Adrenal gland (tissue), 12 donors: ENCODE measurements around the gene ABHD10. TPM values are rescaled to one million over a fixed set of nuclear protein-coding genes. Genes with fewer than 3 reads are reported as not detected.

Experiments used
- DNase-seq, 7 donors: peaks; one replicate each; pipeline ENCODE4 v3.0.0-alpha.2; 2019 to 2020
- H3K27ac ChIP-seq, 5 donors: fragments of 200-600 bp; sonication (generic) in 4 of 5; 1 replicate in 3 of 5; 2 replicates in 2 of 5; pipeline versions ENCODE4 v1.5.1 to v1.8.0; 2016 to 2020; ENCODE audit warnings: mild to moderate bottlenecking in 1 of 5
- H3K27me3 ChIP-seq: fragments of 200-600 bp; 2 replicates; pipeline ENCODE4 v1.8.0; 2021
- H3K36me3 ChIP-seq, 2 donors: fragments of 200-600 bp; replicated peaks in 1 of 2; 1 replicate in 1 of 2; 2 replicates in 1 of 2; pipeline versions ENCODE4 v1.5.1 to v1.8.0; 2018 to 2022
- H3K4me1 ChIP-seq, 2 donors: fragments of 200-600 bp; replicated peaks in 1 of 2; 1 replicate in 1 of 2; 2 replicates in 1 of 2; pipeline versions ENCODE4 v1.5.1 to v1.8.0; 2018 to 2021
- H3K4me3 ChIP-seq, 4 donors: fragments of 200-600 bp; sonication (generic) in 3 of 4; one replicate each; pipeline ENCODE4 v1.5.1; 2016 to 2018
- H3K9me3 ChIP-seq, 3 donors: fragments of 200-600 bp; sonication (generic) in 1 of 3; replicated peaks in 1 of 3; 1 replicate in 2 of 3; 2 replicates in 1 of 3; pipeline versions ENCODE4 v1.5.1 to v1.8.0; 2016 to 2021
- POLR2A ChIP-seq, 2 donors: fragments of 450-650 bp; IDR thresholded peaks; one replicate each; pipeline ENCODE4 v1.6.1; 2017; ENCODE audit warnings: antibody characterized with exemption in 2 of 2, mild to moderate bottlenecking in 2 of 2, moderate library complexity in 1 of 2
- WGBS, 4 donors: extraction: QIAGEN DNeasy Blood & Tissue Kit in 2 of 4; methylation state at CpG; one replicate each; pipeline versions ENCODE4 v1.1.5 to v1.1.7; 2013 to 2017; 5-methylcytosine and 5-hydroxymethylcytosine counted together
- intact Hi-C, 2 donors: fragments of 100-400 bp; cut with DNase I; formaldehyde crosslinking; loops; one replicate each; pipeline versions ENCODE4 v1.14.1 to v1.15.0; 2022 to 2023
- polyA plus RNA-seq, 3 donors: library from polyadenylated mRNA; stranded (reverse); fragments of 200-250 nt in 2 of 3; fragments of 350-450 nt in 1 of 3; fragmentation: Illumina TruSeq in 1 of 3; extraction: RNeasy Lipid Tissue Mini Kit (QIAGEN cat#74804) in 1 of 3; gene quantifications; one replicate each; pipeline ENCODE4 v1.2.3, GENCODE V29; 2013 to 2014
- total RNA-seq, 9 donors: library from RNA; depleted of rRNA in 4 of 9; stranded (reverse); fragments of >200 nt in 4 of 9; fragments of 120-200 nt in 1 of 9; fragmentation: NEBNext Ultra II Directional in 1 of 9; extraction: Animal tissue kit (Norgen Biotek cat#: 25700) in 1 of 9; gene quantifications; one replicate each; pipeline versions ENCODE4 v1.1.0 to v1.2.4, GENCODE V29; 2013 to 2023
- TF ChIP-seq, protein P1 (sequence below), 6 experiments: fragments of 450-650 bp in 4 of 6; fragments of 200-600 bp in 2 of 6; sonication (generic) in 1 of 6; IDR thresholded peaks; 1 replicate in 5 of 6; 2 replicates in 1 of 6; pipeline versions ENCODE4 v1.5.1 to v1.8.0; 2016 to 2021; ENCODE audit warnings: antibody characterized with exemption in 6 of 6, mild to moderate bottlenecking in 2 of 6, moderate library complexity in 1 of 6
- donor health status: healthy with polysubstance abuse.
- donor health status: Bipolar disorder and iron deficiency.
- donor health status: DM: yes; HTN: yes; CAD: no.
- donor health status: DM: no; HTN: no; CAD: no.
- donor health status: DM: no; HTN: no; CAD: no.
- donor health status: DM: yes; HTN: yes; CAD: no.

ABHD10 gene
- total and polyA plus RNA-seq, 12 donors = 27.6 to 81.8 (median 44.1) TPM

DNA sequence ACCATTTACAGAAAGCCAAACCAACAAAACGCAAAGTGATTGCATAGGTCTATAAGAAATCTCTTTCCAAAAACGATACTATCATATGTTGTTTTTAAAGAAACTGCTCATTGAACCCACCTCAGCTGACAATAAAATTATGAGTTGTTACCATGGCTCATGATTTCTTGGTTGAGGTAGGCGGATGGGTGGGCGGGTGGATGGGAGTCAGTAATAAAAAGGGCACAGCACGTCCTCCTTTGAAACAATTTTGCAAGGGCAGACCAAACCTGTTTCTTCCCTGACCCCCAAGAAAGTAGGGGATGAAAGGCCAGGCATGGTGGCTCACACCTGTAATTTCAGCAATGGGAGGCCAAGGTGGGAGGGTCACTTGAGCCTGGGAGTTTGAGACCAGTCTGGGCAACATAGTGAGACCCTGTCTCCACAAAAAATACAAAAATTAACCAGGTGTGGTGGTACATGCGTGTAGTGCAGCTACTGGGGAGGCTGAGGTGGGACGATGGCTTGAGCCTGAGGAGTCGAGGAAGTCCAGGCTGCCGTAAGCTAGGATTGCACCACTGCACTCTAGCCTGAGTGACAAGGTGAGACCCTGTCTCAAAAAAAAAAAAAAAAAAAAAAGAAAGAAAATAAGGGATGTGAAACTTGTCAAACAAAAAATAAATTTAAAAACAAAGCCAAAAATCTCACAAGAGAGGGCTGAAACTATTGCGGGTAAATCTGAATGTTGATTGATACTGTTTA, 2.1 kb downstream of the ABHD10 start:
- intact Hi-C loops = no loop called here
- Histone ChIP-seq H3K27me3 (no peaks in the 10 kb centered on the region), H3K4me3 (no peak overlapping the region), H3K27ac (no peak overlapping the region), H3K4me1 (peaks cover 6 to 33% of the 10 kb centered on the region in 2 donors), H3K9me3 (no peaks in the 10 kb centered on the region), H3K36me3 (no peaks in the 10 kb centered on the region)
- WGBS, 4 donors = 84 to 89% (median 87%) methylated on average over 10 of the region's 10 CpGs
- TF ChIP-seq, protein P1, sequence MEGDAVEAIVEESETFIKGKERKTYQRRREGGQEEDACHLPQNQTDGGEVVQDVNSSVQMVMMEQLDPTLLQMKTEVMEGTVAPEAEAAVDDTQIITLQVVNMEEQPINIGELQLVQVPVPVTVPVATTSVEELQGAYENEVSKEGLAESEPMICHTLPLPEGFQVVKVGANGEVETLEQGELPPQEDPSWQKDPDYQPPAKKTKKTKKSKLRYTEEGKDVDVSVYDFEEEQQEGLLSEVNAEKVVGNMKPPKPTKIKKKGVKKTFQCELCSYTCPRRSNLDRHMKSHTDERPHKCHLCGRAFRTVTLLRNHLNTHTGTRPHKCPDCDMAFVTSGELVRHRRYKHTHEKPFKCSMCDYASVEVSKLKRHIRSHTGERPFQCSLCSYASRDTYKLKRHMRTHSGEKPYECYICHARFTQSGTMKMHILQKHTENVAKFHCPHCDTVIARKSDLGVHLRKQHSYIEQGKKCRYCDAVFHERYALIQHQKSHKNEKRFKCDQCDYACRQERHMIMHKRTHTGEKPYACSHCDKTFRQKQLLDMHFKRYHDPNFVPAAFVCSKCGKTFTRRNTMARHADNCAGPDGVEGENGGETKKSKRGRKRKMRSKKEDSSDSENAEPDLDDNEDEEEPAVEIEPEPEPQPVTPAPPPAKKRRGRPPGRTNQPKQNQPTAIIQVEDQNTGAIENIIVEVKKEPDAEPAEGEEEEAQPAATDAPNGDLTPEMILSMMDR (IDR thresholded peaks at IDR 0.05) = no peak
- TF ChIP-seq POLR2A (IDR thresholded peaks at IDR 0.05) = no peak
- no peak for DNase-seq

DNA sequence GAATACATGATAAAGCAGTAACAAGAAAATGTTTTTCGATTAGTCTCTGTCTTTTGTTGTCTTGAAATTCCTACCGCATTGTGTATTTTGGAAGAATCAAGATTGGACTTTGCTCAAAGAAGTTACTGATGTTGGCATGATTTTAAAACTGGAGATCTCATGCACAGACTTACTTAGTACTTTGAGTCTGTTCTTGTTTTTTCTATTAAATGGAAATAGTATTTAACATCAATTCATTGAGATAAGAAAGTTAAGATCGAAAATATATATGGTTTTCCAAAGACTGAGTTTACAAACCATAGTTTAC, 2.6 kb downstream of the ABHD10 start:
- DNase-seq = no peak
- no peak overlapping the region for H3K27ac ChIP-seq
- H3K36me3 ChIP-seq = no peaks in the 10 kb centered on the region
- intact Hi-C loops = no loop called here
- no peaks in the 10 kb centered on the region for H3K27me3 ChIP-seq
- no peak overlapping the region for H3K4me3 ChIP-seq
- TF ChIP-seq, protein P1 (IDR thresholded peaks at IDR 0.05) = no peak
- TF ChIP-seq POLR2A (IDR thresholded peaks at IDR 0.05) = no peak
- H3K9me3 ChIP-seq = no peaks in the 10 kb centered on the region
- 71 to 79% (median 73%) methylated on average over 3 of the region's 3 CpGs for WGBS, 4 donors
- H3K4me1 ChIP-seq = peaks cover 6 to 33% of the 10 kb centered on the region in 2 donors

DNA sequence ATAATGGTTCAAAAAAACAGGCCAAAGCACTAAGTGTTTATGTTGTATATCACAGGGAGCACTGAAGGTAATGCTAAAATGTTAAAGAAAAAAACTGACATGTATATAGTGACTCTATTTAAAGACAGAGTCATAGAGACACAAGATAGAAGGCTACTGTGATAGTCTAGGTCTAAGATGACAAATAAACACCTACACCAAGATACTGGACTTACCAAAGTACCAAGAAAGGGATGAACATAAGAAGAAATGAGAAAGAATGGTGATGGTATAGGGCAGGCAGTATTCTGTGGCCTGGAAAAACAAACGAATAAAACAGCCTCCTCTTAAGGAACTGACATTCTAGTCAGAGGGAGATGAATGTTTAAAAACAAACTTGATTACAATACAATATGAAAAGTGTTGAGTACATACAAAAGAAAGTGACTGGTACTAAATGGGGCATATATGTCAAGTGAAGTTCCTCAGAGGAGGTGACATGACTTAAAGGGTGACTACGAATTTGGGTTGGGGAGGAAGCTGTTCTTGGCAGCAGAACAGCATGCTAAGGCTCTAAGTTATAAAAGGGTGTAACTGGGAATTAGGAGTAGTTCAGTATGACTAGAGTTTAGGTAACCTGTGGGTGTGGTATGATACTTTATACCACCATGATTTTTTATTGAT, 5.9 kb downstream of the ABHD10 start:
- Histone ChIP-seq H3K36me3 (peaks cover 0 to 12% of the 10 kb centered on the region in 2 donors), H3K9me3 (no peaks in the 10 kb centered on the region), H3K27me3 (no peaks in the 10 kb centered on the region), H3K4me3 (no peak overlapping the region), H3K27ac (no peak overlapping the region), H3K4me1 (peaks cover 3 to 36% of the 10 kb centered on the region in 2 donors)
- intact Hi-C loops = no loop called here
- TF ChIP-seq, protein P1 (IDR thresholded peaks at IDR 0.05) = no peak
- no peak for TF ChIP-seq POLR2A (IDR thresholded peaks at IDR 0.05)
- DNase-seq = no peak
- WGBS, 4 donors = 52 to 69% (median 55%) methylated on average over 2 of the region's 2 CpGs

DNA sequence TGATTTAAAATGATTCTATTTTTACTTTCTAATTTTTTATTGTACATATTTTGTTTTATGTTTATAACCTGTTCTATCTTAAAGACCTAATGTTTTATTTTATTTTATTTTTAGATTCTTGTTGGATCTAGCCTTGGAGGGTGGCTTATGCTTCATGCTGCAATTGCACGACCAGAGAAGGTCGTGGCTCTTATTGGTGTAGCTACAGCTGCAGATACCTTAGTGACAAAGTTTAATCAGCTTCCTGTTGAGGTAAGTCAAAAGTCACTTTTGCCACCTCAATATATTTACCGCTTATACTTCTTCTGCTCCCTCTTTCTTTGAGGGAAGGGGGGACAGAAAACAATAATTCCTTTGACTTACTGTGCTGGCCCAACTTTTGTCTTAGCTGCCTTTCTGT, 8.0 kb downstream of the ABHD10 start:
- Histone ChIP-seq H3K27ac (no peak overlapping the region), H3K27me3 (no peaks in the 10 kb centered on the region), H3K4me3 (no peak overlapping the region), H3K4me1 (peaks cover 0 to 16% of the 10 kb centered on the region in 2 donors), H3K9me3 (no peaks in the 10 kb centered on the region), H3K36me3 (peaks cover 0 to 12% of the 10 kb centered on the region in 2 donors)
- TF ChIP-seq POLR2A (IDR thresholded peaks at IDR 0.05) = no peak
- TF ChIP-seq, protein P1 (IDR thresholded peaks at IDR 0.05) = no peak
- 65 to 74% (median 69%) methylated on average over 3 of the region's 3 CpGs for WGBS, 4 donors
- intact Hi-C loops = no loop called here
- DNase-seq = no peak
